HTR-8/SVneo (cell line): ENCODE data around the gene MTARC2.
A peak's percentile ranks its signal among the peaks of the same experiment; 100 is the strongest.
"Not testable (repeated sequence)": the region's sequence is repeated elsewhere in the genome, so short reads cannot be mapped to it uniquely, and the experiment has no call there.

Experiments
- DNase-seq: peaks from one replicate; pipeline ENCODE4 v3.0.0; 2011; ENCODE audit warnings: low spot score, mixed read lengths; ENCODE audit not compliant: insufficient read length
- FAIRE-seq: peaks from 2 replicates; lab custom pipeline; 2011; peaks lifted over from hg19 to GRCh38; lab: Jason Lieb, UNC

The MTARC2 gene

DNA sequence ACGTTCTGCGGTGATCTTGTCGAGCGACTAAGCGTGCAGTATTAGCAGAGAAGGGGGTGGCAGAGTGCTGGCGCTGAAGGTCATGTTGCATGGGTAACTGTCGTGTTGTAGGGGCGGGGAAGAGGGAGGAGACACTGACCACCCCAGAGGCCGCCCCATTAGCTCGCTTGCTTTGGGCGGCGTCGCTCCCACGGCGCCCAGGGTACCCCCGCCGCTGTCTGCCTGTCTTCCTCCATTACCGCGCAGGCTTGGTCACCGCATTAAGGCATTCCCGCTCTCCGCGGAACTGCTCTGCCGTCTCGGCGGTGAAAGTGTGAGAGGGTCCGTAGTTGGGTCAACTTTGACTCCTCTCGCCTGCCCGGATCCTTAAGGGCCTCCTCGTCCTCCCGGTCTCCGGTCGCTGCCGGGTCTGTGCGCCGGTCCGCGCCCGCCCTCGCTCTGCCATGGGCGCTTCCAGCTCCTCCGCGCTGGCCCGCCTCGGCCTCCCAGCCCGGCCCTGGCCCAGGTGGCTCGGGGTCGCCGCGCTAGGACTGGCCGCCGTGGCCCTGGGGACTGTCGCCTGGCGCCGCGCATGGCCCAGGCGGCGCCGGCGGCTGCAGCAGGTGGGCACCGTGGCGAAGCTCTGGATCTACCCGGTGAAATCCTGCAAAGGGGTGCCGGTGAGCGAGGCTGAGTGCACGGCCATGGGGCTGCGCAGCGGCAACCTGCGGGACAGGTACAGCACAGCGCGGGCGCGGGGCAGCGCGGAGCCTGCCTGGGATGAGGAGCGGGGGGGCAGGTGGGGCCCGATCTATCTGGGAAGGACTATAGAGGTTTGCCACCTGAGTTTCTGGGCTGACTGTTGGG, at the start of gene MTARC2:
TSS of gene MTARC2 (plus strand) at position 234 of the 846 bp plus-strand sequence. CDS start at position 444, 210 bp downstream.
- FAIRE-seq (peak; percentile 80), DNase-seq (peak; percentile 86)

DNA sequence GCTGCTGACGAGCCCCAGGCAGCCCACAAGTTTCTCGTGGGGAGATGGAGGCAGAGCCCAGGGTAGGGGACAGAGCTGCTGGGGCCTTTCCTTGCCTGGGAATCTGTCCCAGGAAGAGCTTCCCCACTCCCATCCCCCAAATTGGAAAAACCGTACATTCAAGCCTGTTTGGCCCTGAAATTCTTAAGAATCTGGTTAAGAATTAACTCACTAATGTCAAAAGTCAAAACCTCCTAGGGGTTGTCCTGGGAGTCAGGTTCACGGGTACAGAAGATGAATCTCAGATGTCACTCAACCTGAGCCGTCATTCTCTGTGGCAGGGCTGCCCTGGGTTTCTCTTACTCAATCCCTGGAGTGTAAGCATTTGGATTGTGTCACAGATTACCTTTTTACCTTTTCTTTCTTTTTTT, 49.5 kb upstream of the MTARC2 start:
- DNase-seq (no peak), FAIRE-seq (no peak)

DNA sequence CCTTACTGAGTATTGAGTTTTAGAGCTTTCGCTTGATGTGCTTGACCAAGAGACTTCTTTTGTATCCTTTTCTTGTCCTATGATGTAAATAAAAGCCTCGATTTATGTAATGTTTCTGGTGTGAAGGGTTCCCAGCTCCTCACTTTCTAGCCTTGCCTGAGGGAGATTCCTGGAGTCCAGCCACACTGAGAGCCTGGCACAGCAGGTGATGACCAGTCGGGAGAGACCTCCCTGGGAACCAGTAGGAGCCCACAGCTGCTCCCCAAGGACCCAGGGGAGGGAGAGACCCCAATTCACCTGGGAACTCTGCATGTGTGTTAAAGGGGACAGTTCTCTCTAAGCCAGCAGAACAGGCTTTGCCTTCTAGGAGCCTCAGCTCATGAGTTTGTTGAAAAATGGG, 49.1 kb upstream of the MTARC2 start:
- DNase-seq, result no peak
- no peak for FAIRE-seq

DNA sequence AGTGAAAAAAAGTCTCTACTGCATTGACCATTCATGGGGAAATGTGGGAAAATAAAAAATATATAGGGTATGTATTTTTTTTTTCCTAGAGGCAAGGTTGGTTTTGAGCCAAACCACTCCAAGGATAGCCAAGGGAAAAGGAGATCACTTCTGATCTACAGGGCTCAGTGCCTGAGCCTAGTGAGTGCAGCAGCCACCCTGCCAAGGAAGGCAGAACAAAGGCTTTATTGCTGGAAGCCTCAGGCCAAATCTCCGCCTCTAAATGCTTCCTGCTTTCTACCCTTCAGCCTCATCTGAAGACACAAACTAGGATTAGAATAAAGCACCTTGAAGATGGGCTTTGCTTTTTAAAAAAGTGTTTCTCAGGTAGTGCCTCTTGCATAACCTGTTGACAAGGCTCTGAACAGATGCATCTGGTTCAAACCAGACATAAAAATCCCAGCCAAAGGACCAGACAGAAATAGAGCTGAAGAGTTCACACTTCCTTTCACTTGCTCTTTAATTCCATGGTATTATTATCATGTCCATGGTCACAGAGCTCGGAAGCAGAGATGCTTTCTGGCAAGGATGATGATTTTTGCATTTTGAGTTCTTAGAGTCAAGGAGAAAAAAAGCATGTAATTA, 47.5 kb upstream of the MTARC2 start:
- DNase-seq, result no peak
- no peak for FAIRE-seq

DNA sequence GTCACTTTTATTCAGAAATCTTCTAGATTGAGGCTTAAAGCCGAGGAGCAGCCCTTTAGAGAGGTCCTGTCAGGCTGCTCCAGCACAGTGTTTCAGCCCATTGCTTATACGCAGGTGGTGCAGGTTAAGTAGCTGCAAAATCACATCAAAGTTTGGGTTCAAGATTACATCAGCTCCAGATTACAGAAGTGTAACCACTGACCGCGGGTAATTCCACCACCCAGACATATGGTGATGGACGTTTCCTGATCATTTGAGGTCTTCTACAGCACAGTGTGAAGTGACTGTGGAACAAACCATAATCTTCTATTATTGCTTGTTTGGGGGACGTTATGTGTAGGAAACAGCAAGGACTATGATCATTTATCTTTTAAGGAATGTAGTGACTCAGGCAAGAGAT, 46.1 kb upstream of the MTARC2 start:
- FAIRE-seq, result no peak
- DNase-seq, result no peak

DNA sequence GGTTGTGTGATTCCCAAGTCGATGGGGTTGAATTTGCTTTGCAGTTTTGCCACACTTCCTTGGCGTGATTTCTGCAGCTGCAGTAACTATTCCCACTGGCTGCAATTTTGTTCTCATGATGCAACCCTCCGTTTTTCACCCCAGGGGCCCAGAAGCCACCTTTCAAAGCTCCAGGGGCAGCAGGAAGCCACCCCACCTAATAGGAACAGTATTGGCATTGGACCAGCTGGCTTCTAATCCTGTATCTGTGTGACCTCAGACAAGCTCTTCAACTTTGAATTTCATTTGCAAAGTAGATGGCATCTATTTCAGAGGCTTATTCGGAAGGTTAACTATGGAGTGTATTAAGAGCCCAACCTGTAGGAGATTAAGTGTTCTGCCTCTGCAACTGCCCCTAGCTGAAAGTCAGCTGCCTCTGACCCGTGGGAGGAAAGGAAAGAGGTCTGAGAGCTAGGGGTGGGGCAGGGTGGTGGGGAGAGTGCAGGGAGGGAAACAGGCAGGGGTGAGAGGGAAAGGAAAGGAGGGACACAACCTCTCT, 45.3 kb upstream of the MTARC2 start:
- DNase-seq (no peak), FAIRE-seq (no peak)

DNA sequence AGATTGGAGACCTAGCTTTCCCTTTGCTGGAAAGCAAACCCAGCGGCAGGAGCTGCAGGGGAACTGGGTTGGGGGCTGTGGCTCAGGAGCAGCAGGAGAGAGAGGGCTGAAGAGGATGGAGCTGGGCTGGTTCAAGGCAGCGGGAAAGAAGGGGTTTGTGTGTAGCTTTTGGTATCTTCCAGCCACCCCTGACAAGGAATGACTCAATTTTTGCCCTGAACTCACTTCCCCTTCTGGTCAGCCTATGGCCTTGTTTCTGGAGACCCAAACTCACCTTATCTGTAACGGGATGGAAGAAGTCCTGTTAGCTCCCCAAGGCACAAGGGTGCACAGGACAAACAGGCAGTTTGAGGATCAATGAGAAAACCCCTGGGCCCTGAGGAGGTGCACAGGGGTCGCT, 44.8 kb upstream of the MTARC2 start:
- DNase-seq (no peak), FAIRE-seq (no peak)

DNA sequence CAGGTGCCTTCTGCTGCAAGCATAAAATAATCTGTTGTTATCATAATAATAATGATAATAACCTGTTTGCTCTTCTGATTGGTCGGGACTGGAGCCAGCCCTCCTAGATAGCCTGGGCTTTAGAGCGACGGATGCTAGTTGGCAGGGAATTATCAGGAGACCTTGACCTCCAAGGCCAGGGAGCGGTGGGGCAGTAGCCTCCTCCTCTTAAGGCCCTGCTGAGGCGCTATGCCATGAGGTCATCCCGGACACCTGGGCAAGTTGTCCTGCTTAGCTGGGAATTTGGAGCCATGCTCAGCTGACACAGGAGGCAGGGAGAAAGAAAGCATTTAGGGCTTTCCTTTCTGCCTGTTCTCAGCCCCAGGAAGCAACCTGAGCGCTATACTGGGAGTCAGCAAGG, 42.3 kb upstream of the MTARC2 start:
- FAIRE-seq, result no peak

DNA sequence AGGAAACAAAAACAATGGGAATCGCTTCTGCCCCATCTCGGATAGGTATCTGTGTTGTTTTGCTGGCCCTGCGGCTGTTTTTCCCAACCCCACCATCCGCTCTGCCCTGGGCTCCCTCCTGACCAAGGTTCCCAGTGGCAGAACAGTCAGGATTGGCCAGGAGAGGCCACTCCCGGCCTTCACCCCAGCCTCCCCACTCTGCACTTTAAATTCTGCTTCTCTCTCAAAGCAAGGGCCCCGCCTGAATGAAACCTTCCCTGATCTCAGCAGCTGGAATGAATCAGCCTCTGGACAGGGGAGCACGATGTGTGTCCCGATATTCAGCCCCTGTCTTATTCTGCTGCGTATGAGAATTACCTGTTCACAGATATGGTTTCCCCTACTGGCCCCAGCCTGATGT, 41.6 kb upstream of the MTARC2 start:
- DNase-seq, result no peak
- no peak for FAIRE-seq

More for the DNA sequence above, 42.3 kb upstream of the MTARC2 start:
- no peak for DNase-seq

DNA sequence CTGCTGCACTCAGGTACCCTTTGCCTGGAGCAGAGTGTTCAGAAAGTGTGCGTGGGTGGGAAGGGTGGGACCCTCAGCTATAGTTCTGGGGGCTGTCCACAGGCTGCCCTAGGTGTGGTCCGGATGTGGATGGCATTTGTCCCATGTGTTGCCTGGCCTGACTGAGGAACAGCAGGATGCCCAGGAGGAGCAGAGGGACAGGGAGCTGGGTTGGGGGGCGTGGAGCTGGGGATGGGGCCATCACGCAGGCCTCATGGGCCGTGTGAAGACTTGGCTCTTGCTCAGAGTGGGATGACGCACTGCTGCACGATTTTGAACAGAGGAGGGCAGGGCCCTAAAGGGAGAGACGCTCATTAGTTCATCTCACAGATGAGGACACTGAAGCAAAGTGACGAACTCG, 41.0 kb upstream of the MTARC2 start:
- FAIRE-seq (no peak), DNase-seq (no peak)

DNA sequence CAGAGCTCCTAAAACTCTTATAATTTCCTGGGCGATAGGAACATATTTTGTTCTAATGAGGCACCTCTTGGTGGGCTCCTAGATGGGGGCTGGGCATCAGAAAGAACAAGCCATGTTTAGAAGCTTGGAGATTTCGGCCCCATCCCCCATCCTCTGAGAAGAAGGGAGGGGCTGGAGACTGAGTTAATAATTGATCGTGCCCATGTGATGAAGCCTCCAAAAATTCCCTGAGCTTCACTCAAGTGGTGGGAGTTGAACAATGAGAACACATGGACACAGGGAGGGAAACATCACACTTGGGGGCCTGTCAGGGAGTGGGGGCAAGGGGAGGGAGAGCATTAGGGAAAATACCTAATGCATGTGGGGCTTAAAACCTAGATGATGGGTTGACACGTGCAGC, 39.9 kb upstream of the MTARC2 start:
- DNase-seq (no peak), FAIRE-seq (no peak)

DNA sequence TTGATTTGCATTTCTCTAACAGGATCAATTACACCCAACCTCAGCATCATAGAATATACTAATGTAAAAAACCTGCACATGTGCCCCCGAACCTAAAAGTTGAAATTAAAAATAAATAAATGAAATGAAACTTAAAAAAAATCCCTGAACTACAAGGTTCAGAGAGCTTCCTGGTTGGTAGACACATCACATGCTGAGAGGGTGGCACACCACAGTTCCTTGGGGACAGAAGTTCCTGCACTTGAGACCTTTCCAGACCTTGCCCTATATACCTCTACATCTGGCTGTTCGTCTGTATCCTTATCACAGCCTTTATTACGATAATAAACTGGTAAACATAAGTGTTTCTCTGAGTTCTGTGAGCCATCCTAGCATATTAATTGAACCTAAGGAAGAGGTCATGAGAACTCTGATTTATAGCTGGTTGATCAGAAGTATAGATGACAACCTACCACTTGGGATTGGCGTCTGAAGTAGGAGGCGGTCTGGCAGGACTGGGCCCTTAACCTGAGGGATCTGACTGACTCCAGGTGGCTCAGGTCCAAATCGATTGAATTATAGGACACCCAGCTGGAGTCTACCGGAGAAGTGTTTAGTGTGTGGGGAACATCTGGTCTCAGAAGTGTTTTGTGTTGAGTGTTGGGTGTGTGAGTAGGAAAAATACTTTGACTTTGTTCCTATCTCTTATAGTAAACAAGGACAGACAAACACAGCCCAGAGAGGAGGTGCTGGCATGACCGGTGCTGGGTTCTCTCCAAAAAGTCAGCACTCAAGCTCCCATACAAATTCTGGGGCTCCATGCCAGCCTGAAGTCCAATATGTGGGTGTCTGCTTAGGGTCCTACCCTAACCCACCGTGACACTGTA, 39.0 kb upstream of the MTARC2 start:
- no peak for DNase-seq
- FAIRE-seq, result no peak

DNA sequence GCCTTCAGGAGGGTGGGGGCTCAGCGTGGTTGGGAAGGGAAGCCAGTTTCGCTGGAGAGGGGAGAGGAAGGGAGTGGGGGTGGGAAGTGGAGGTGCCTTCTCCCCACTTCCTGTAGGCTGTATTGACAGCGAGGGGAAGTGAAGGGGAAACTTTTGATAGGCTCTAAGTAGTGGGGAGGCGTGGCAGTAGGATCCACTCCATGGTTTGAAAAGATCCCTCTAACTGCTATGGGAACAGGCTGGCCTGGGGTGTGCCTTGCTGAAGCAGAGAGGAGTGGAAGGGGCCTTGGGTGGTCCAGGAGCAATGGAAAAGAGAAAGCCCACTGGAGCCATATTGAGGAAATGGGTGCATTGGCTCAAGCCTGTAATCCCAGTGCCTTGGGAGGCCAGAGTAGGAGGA, 37.8 kb upstream of the MTARC2 start:
- FAIRE-seq, result no peak
- DNase-seq, result no peak

DNA sequence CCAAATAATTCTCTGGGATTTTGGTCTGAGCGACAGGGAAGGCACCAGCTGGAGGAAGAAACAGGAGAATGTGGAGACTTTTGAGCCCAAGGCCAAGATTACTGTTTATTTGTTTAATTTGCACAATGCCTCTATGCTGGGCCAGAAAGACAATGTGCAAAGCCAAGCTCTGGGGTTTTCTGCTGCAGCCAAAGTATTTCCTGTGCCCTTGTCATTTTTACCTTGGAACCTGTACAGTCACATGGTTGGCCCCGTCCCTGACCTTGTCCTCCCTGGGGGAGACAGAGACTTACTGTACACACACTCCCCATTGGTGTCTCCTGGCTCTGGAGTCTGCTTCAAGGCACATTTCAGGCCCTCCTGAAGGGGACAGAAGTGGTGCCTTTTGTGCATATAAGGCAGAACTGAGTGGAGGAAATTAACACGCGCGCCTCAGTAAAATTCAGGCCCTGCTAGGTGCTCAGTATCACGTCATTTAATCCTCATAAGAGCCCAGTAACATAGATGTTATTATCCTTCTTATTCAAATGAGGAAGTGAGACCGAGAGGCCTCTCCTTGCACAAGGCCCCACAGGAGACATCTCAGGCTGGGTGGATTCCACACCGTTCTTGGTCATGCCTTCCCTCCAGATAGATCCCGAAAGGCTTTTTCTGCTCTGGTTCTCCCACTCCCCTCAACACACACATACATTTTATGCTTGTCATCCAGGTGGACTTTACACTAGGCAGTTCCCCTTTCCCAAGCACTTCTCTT, 36.9 kb upstream of the MTARC2 start:
- FAIRE-seq (no peak), DNase-seq (no peak)

DNA sequence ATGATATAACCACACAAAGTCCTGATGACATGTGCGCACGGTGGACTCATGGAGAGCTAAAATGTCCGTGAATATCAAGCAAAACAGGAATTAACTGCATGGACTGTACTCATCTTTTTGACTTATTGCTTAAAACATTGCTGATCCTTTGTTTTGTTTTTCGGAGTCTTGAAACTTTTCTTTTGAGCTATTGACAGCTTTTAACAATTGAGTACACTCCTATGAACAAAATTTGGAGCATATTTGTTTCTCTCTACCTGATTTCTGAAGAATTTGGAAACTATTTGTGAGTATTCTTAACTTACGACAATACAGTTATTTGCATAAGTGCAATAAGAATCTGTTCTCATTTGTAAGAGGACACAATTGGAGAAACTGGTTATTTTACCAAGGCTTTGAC, 32.1 kb upstream of the MTARC2 start:
- DNase-seq, FAIRE-seq: not testable (repeated sequence)

DNA sequence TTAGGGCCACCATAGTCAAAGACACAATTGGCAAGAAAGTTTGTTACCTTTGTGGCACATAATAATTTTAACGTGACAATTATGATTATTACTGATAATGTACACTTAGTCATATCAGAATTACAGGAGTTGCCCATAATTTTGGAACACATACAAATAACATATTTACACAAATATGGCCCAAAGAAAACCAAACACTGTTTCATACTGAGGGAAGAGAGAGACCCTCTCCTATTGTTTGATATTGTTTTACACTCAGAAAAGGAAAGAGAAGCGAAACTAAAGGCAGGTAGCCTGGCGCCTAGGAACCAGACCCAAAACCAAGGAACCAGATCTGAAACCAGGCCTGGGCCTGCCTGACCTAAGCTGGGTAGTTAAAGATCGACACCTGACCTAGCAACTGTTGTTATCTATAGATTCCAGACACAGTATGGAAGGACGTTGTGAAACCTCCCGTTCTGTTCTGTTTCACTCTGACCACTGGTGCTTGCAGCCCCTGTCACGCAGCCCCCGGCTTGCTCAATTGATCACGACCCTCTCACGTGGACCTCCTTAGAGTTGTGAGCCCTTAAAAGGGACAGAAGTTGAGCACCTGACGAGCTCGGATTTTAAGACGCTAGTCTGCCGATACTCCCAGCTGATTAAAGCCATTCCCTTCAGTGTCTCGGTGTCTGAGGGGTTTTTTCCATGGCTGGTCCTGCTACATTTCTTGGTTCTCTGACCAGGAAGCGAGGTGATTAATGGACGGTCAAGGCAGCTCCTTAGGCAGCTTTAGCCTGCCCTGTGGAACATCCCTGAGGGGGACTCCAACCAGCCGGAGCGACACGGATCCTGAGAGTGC, 30.1 kb upstream of the MTARC2 start:
- DNase-seq, result no peak
- no peak for FAIRE-seq

DNA sequence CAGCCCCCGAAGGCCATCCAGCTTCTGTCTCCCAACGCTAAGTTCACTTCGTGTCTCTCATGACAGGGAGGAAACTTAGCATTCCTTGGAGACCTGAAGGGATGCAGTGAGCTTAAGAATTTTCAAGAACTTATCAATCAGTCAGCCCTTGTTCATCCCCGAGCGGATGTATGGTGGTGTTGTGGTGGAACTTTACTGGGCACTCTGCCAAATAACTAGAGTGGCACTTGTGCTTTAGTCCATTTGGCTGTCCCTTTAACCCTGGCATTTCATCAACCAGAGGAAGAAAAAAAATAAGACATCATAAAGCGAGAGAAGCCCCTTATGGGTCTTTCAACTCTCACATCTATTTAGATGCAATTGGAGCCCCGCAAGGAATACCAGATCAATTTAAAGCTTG, 26.9 kb upstream of the MTARC2 start:
- not testable (repeated sequence) for DNase-seq, FAIRE-seq

DNA sequence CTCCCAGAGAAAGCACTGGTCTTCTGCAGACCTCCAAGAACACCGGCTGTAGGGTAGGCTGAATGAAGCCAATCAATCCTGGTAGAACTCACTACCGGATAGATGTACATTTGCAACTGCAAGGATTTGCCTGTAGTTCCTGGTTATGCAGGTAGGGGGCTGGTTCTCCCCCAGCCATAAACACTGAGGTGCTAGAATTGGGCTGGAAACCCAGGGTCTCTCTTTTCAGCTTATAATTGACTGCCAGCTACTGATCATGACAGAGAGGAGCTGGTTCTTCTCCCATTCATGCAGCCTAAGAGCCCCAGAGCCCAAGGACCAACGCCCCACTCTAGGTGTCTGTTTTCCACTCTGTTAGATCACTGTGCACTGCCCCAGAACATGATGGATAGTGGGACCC, 21.5 kb upstream of the MTARC2 start:
- no peak for FAIRE-seq
- DNase-seq, result no peak

DNA sequence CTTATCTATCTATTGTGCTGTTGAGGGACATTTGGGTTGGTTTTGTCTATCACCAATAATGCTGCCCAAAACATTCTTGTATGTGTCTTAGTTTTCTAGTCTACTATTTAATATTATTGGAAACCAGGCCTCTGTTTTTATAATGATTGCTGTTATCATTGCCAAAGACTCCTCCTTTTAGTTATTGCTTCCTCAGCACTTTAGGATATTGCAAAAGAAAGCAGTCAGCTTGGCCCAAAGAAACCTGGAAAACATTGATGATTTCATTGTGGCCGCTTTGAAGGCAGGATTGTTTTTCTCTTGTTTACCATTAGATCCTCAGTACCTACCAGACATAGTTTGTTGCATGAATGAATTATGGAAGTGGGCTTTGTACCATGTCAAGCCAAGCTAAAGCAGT, 20.6 kb upstream of the MTARC2 start:
- no peak for DNase-seq
- no peak for FAIRE-seq
